ACC112 (cell line): ENCODE measurements around the gene METTL22.

ENCODE experiments used
- H2AFZ ChIP-seq: fragments of 200-600 bp; sonication (generic); one replicate; pipeline ENCODE4 v1.6.0; 2017; ENCODE audit warnings: antibody characterized with exemption, low read length; ENCODE audit not compliant: unreplicated experiment
- H3K27ac ChIP-seq: fragments of 200-600 bp; sonication (generic); 2 replicates; pipeline ENCODE4 v1.5.1; 2014; ENCODE audit warnings: low read depth, mild to moderate bottlenecking, antibody characterized with exemption, low read length, moderate library complexity
- H3K27me3 ChIP-seq: fragments of 200-600 bp; sonication (generic); 2 replicates; pipeline ENCODE4 v1.6.1; 2014; ENCODE audit warnings: mild to moderate bottlenecking, antibody characterized with exemption, low read length, moderate library complexity, mixed read lengths; ENCODE audit not compliant: insufficient read depth
- H3K36me3 ChIP-seq: fragments of 200-600 bp; sonication (generic); 2 replicates; pipeline ENCODE4 v1.6.1; 2016; ENCODE audit warnings: mild to moderate bottlenecking, antibody characterized with exemption, low read length, moderate library complexity, mixed read lengths; ENCODE audit not compliant: insufficient read depth
- H3K4me1 ChIP-seq: fragments of 200-600 bp; sonication (generic); one replicate; pipeline ENCODE4 v1.6.1; 2016; ENCODE audit warnings: low read length, mixed read lengths; ENCODE audit not compliant: insufficient read depth, unreplicated experiment, control insufficient read depth
- H3K4me3 ChIP-seq: fragments of 200-600 bp; sonication (generic); 2 replicates; pipeline ENCODE4 v1.5.1; 2014; ENCODE audit warnings: mild to moderate bottlenecking, low read depth, low read length
- H3K79me2 ChIP-seq: fragments of 200-600 bp; sonication (generic); one replicate; pipeline ENCODE4 v1.6.0; 2016; ENCODE audit warnings: low read length; ENCODE audit not compliant: control insufficient read depth, unreplicated experiment, insufficient read depth

METTL22 gene

GRCh38 chr16:8621572-8622314 lies at the start of gene METTL22:
TSS of gene METTL22 (plus strand) at chr16:8621698. CDS start at chr16:8625666, 3,968 bp downstream.
- Histone ChIP-seq H3K79me2 (peaks cover 26% of the 10 kb centered on the region), H2AFZ (peak within 1 kb of the TSS; percentile 87), H3K4me1 (peaks cover 18% of the 10 kb centered on the region), H3K27ac (peak within 1 kb of the TSS; percentile 53; the same call in 1 of the 2 replicates), H3K36me3 (peaks cover 4% of the 10 kb centered on the region; the same call in 1 of the 2 replicates), H3K27me3 (0 out of 2 replicates have a peak, but pooled peaks cover 4% of the 10 kb centered on the region), H3K4me3 (peak within 1 kb of the TSS; percentile 94)

- Histone ChIP-seq H2AFZ (no peak overlapping the region), H3K36me3 (no peaks in the 10 kb centered on the region), H3K27ac (no peak overlapping the region), H3K79me2 (no peaks in the 10 kb centered on the region), H3K27me3 (peaks cover 41% of the 10 kb centered on the region), H3K4me1 (peaks cover 8% of the 10 kb centered on the region), H3K4me3 (no peak overlapping the region)
Observed at GRCh38 chr16:8572063-8572918, 49.2 kb upstream of the METTL22 start.

GRCh38 chr16:8572919-8573724 lies 48.4 kb upstream of the METTL22 start:
- Histone ChIP-seq H3K27me3 (peaks cover 50% of the 10 kb centered on the region), H2AFZ (peak overlapping the region; percentile 22), H3K36me3 (no peaks in the 10 kb centered on the region), H3K79me2 (no peaks in the 10 kb centered on the region), H3K27ac (no peak overlapping the region), H3K4me1 (peaks cover 8% of the 10 kb centered on the region), H3K4me3 (no peak overlapping the region)

GRCh38 chr16:8575399-8575798 lies 46.1 kb upstream of the METTL22 start:
- Histone ChIP-seq H3K27me3 (peaks cover 46% of the 10 kb centered on the region), H2AFZ (no peak overlapping the region), H3K4me1 (peaks cover 8% of the 10 kb centered on the region)

GRCh38 chr16:8576141-8577004 lies 45.1 kb upstream of the METTL22 start:
- Histone ChIP-seq H3K79me2 (no peaks in the 10 kb centered on the region), H3K4me1 (no peaks in the 10 kb centered on the region), H2AFZ (no peak overlapping the region), H3K36me3 (no peaks in the 10 kb centered on the region), H3K4me3 (no peak overlapping the region), H3K27ac (no peak overlapping the region), H3K27me3 (peaks cover 46% of the 10 kb centered on the region)

More at GRCh38 chr16:8575399-8575798, 46.1 kb upstream of the METTL22 start:
- H3K4me3 ChIP-seq = no peak overlapping the region
- no peaks in the 10 kb centered on the region for H3K79me2 ChIP-seq
- H3K36me3 ChIP-seq = no peaks in the 10 kb centered on the region
- no peak overlapping the region for H3K27ac ChIP-seq

GRCh38 chr16:8577678-8578304 lies 43.7 kb upstream of the METTL22 start:
- H3K79me2 ChIP-seq = no peaks in the 10 kb centered on the region

GRCh38 chr16:8579559-8579958 lies 41.9 kb upstream of the METTL22 start:
- no peak overlapping the region for H3K27ac ChIP-seq
- no peak overlapping the region for H3K4me3 ChIP-seq
- no peaks in the 10 kb centered on the region for H3K79me2 ChIP-seq
- H3K4me1 ChIP-seq = peaks cover 2% of the 10 kb centered on the region
- H3K27me3 ChIP-seq = peaks cover 40% of the 10 kb centered on the region
- no peak overlapping the region for H2AFZ ChIP-seq
- no peaks in the 10 kb centered on the region for H3K36me3 ChIP-seq

More at GRCh38 chr16:8577678-8578304, 43.7 kb upstream of the METTL22 start:
- H3K36me3 ChIP-seq = no peaks in the 10 kb centered on the region
- no peak overlapping the region for H3K4me3 ChIP-seq
- H3K27me3 ChIP-seq = peaks cover 41% of the 10 kb centered on the region
- H2AFZ ChIP-seq = no peak overlapping the region
- H3K4me1 ChIP-seq = peaks cover 2% of the 10 kb centered on the region
- H3K27ac ChIP-seq = no peak overlapping the region

- peaks cover 2% of the 10 kb centered on the region for H3K4me1 ChIP-seq
- no peak overlapping the region for H2AFZ ChIP-seq
- no peaks in the 10 kb centered on the region for H3K79me2 ChIP-seq
- H3K4me3 ChIP-seq = no peak overlapping the region
- peaks cover 32% of the 10 kb centered on the region for H3K27me3 ChIP-seq
- no peaks in the 10 kb centered on the region for H3K36me3 ChIP-seq
- H3K27ac ChIP-seq = no peak overlapping the region
Observed at GRCh38 chr16:8581831-8582580, 39.5 kb upstream of the METTL22 start.

GRCh38 chr16:8583199-8583598 lies 38.3 kb upstream of the METTL22 start:
- H3K79me2 ChIP-seq = no peaks in the 10 kb centered on the region
- H3K27ac ChIP-seq = no peak overlapping the region
- H2AFZ ChIP-seq = no peak overlapping the region
- H3K4me3 ChIP-seq = no peak overlapping the region
- peaks cover 32% of the 10 kb centered on the region for H3K27me3 ChIP-seq
- H3K36me3 ChIP-seq = no peaks in the 10 kb centered on the region
- H3K4me1 ChIP-seq = peaks cover 2% of the 10 kb centered on the region
